ENCODE data around the gene TPP1. TPM values are rescaled to one million over a fixed set of nuclear protein-coding genes. Genes with fewer than 3 reads are reported as not detected.

Gene TPP1
- polyA plus RNA-seq, 1 donor from 2014 or later = 163 TPM

GRCh38 chr11:6563667-6564066 is 55.6 kb downstream of the TPP1 start:
- Mint-ChIP-seq H3K36me3 (peaks cover 2% of the 10 kb centered on the region), H3K27ac (no peak overlapping the region), H3K9me3 (no peaks in the 10 kb centered on the region), H3K4me3 (no peak overlapping the region), H3K4me1 (peaks cover 0 to 3% (median 0%) of the 10 kb centered on the region in 3 donors), H3K27me3 (no peaks in the 10 kb centered on the region)

- H3K36me3 Mint-ChIP-seq = peaks cover 2% of the 10 kb centered on the region
- no peaks in the 10 kb centered on the region for H3K9me3 Mint-ChIP-seq
- H3K4me1 Mint-ChIP-seq = peaks cover 0 to 3% (median 0%) of the 10 kb centered on the region in 3 donors
- no peak overlapping the region for H3K4me3 Mint-ChIP-seq
- no peaks in the 10 kb centered on the region for H3K27me3 Mint-ChIP-seq
- H3K27ac Mint-ChIP-seq = no peak overlapping the region
Observed at GRCh38 chr11:6563121-6563619, 56.1 kb downstream of the TPP1 start.

Other genes with a start within 250 kb of the TPP1 start
- gene SMPD1, start 228.9 kb downstream of the TPP1 start, polyA plus RNA-seq = 4.9 TPM
- 21.4 TPM for gene APBB1, start 200.3 kb downstream of the TPP1 start, polyA plus RNA-seq
- gene HPX, start 178.4 kb downstream of the TPP1 start, polyA plus RNA-seq = 0.46 TPM
- gene TRIM3, start 145.5 kb downstream of the TPP1 start, polyA plus RNA-seq = 0.61 TPM
- 36.3 TPM for gene ARFIP2, start 138.1 kb downstream of the TPP1 start, polyA plus RNA-seq
- gene TIMM10B, start 137.9 kb downstream of the TPP1 start, polyA plus RNA-seq = 25.4 TPM
- 1.9 TPM for gene DNHD1, start 122.1 kb downstream of the TPP1 start, polyA plus RNA-seq
- gene RRP8, start 15.8 kb downstream of the TPP1 start, polyA plus RNA-seq = 26.6 TPM
- gene ILK, start 15.6 kb downstream of the TPP1 start, polyA plus RNA-seq = 80.5 TPM
- 256 TPM for gene TAF10, start 7.2 kb downstream of the TPP1 start, polyA plus RNA-seq
- gene DCHS1, start 36.4 kb upstream of the TPP1 start, polyA plus RNA-seq = 0.06 TPM
- gene MRPL17, start 63.9 kb upstream of the TPP1 start, polyA plus RNA-seq = 15.8 TPM
- gene OR2AG2, start 152.6 kb upstream of the TPP1 start, polyA plus RNA-seq = not detected
- not detected for gene OR2AG1, start 163.6 kb upstream of the TPP1 start, polyA plus RNA-seq
- not detected for gene OR6A2, start 180.3 kb upstream of the TPP1 start, polyA plus RNA-seq
- not detected for gene OR10A5, start 226.3 kb upstream of the TPP1 start, polyA plus RNA-seq
- not detected for gene OR10A2, start 243.6 kb upstream of the TPP1 start, polyA plus RNA-seq

Measured in IgD-negative memory B cell (primary cell).